Right lung (tissue), 5 donors: ENCODE results near the gene GABRG3. TPM values are rescaled to one million over a fixed set of nuclear protein-coding genes. Genes with fewer than 3 reads are reported as not detected.

Source experiments
- DNase-seq, 2 donors: peaks; one replicate each; pipeline ENCODE4 v3.0.0-alpha.2; 2013
- polyA plus RNA-seq, 5 donors: library from polyadenylated mRNA; unstranded; fragments of 120-200 nt; gene quantifications; one replicate each; pipeline versions ENCODE4 v1.2.1 to v1.2.3, GENCODE V29; 2013; ENCODE audit warnings: inconsistent platforms in 1 of 5, low replicate concordance in 1 of 5; ENCODE audit not compliant: insufficient read length in 5 of 5, insufficient read depth in 1 of 5

GABRG3 gene
- polyA plus RNA-seq, 5 donors, result 7.1 to 14.1 (median 10.2) TPM

DNA sequence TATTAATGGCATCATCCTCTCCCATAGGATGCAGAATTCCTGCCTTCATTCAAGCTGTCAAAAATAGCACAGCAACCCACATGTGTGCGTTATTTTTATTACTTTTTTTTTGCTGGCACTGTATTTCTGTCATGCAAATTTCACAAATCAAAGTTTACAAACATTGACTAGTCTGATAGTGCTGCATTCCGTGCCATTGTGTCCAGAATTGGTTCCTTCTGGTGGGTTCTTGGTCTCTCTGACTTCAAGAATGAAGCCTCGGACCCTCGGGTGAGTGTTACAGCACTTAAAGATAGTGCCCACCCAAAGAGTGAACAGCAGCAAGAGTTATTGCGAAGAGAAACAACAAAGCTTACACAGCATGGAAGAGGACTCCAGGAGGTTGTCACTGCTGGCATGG is 490.2 kb downstream of the GABRG3 start:
- no peak for DNase-seq

DNA sequence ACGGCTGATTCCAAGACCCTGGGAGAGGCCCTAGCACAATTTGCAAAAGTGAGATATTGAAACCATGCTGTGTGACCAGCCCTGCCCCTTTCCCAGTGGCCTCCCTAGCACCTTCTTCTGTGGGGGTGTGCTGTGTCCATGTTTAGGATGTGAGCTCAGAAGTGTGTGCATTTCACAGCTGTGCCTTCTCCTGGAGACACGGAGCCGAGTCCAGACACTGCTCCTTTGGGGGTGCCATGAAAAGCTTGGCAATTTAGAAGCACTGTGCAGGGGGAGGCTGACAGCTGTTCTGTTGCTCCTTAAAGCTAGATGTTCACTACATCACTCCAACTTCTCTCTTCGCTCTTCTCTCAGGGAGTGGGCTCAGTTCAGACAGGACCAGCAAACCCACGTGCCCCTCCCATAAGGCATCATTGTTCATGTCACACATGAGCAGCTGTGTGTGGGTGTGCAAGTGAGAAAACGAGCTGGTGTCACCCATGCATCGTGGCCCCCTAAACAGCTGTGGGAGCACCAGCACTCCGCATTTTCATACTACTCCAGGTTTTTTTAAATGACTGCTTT is 492.6 kb downstream of the GABRG3 start:
- DNase-seq, result no peak

DNA sequence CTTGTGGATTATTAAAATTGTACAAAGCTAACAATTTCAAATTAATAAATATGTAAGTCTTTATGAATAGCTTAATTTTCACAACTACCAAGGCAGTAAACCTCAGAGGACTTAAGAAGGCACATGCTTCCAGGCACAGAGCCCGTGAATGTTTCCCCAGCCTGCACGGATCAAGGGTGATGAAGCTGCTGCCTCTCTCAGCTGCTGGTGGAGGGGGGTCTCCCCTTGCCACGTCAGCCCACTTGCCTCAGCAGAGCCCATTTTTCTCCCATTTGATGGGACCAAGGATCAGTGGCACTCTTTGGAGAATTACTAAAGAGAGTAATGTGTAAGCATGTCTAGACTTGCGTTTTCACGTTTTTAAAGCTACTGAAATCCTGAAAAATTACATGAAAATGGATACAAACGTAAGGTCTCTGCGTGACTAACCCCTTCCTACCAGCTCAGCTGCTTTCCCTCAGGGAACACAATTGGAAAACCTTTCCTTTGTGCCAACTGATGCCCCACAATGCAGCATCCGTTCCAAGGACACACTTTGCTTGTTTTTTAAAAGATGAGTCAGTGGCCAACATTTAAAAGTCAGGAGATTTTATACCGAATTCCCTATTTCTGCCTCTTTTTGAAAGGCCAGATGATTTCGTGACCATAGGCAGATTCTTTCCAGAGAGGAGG is 494.1 kb downstream of the GABRG3 start:
- no peak for DNase-seq

DNA sequence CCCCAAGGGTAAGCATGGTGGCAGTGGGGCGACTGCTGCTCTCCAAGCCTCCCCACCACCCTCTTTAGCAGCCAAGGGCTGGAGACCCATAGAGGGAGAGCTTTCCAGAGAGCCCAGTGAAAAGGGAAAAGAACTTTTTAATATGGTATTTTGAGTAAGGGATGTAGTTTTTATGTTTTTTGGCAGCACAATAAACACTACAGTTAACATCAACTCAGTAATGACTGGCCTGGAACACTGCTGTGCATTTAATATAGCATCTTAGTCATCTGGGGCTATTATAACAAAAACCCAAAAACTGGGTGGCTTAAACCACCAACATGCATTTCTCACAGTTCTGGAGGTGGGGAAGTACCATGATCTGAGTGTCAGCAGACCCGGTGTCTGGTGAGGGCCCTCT is 495.8 kb downstream of the GABRG3 start:
- no peak for DNase-seq

DNA sequence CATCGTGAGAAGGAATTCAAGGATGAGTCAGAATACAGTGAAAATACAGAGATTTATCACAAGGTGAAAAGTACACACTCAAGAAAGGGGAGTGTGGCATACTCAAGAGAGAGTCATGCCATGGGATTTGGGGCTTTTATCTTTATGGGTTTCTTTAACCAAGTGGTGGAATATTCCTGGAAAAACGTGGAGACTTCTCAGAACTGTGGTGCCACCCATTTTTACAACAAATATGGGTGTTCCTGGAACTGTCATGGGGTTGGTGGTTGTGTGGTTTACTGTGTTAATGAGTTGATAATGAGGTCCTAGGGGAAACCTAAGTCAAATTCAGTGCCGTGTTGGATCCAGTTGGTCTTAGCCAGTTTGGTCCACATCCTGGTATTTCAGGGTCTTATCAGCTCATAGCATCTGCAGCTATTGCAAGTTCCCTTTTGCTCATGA is 497.2 kb downstream of the GABRG3 start:
- DNase-seq, result no peak

DNA sequence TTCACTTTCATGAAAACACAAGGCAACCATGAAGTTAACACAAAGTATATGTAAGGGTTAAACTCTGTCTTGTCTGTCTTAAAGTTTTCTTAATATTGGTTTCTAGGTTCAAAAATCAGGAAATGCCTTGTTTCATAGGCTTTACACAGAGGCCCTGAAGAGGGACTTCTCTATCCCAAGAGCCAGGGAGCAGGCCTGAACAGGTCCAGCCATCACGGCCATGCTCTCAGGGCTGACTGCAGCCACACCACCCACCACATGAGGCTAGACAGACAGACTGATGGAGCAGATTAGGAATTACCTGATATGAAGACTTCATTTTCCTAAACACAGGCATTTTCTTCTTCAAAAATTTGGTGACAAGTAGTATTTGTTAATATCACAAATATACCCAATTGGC is 502.9 kb downstream of the GABRG3 start:
- no peak for DNase-seq

DNA sequence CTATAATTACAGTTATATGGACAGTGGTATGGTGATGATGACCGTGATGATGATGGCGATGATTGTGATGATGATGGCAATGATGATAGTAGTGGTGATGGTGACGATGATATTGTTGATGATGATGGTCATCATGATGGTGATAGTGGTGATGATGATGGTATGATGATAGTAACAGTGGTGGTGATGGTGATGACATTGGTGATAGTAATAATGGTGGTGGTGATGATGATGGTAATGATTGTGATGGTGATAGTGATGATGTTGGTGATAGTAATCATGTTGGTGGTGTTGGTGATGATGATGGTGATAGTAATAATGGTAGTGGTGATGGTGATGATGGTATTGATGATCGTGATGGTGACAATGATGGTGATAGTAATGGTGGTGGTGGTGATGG is 504.4 kb downstream of the GABRG3 start:
- DNase-seq, result no peak

DNA sequence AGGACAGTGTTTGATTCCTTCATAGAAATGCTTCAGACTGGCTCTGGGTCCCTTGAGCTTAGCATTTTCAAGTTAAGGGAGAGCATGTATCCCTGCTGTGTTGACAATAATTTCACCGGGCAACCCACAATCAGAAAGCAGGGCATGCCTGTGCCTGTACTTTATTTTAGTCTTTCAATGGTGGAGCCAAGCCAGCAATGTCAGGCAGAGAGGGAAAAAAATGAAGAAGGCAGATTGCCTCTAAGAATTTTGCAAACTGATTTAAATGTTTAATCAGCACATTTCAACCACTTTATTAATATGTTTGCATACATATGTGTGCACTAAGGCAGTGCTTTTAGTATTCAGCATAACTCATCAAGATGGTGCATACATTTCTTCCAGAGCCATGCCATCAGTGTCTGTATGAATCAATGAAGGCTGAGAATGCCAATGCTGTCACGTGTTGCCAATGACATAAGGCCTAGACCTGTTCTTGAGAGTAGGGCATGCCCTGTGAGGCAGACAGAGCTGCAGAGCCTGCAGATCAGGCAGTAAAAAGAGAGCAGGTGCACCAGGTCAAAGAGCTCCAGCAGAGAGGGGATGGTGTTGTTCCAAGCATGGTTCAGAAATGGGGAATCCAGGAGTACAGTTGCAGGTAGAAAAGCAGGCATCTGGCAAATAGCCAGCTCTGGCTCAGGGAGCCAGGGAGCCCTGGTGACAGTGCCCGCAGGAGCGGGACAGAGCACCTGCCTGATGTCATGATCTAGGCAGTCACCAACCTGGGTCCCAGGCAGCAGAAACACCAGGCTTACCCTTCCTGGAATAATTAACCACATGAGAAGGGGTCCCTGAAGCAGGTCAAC is 508.5 kb downstream of the GABRG3 start:
- no peak for DNase-seq

DNA sequence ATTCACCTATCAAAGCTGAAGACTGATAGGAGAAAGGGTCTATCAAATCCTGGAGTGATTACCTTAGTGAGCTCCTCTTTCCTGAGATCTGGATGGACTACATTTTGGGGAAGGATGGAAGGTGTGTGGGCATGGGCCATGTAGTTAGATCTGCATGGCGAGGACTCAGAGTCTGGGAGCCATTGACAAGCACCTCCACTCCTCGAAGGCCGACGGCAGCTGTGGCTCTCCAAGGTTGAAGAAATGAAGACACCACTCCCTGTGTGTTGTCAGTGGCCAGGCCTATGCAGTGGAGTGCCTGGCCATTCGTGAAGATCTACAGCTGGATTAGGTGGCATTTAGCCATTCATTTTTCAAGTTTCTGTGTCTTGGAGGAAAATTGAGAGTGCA is 509.2 kb downstream of the GABRG3 start:
- no peak for DNase-seq

DNA sequence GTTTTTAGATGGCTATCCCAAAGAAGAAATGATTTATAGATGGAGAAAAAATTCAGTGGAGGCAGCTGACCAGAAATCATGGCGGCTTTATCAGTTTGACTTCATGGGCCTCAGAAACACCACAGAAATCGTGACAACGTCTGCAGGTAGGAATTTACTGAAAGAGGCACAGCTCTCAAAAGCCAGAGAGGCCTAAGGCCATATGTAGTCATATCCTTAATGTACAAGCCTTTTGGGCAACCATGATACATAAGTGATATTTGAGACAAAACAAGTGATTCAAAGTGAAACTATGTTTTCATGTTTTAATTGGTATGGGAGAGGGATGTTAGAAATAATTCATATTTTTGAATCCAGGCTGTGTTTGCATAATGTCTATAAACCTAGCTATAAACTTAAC is 509.7 kb downstream of the GABRG3 start:
- no peak for DNase-seq

DNA sequence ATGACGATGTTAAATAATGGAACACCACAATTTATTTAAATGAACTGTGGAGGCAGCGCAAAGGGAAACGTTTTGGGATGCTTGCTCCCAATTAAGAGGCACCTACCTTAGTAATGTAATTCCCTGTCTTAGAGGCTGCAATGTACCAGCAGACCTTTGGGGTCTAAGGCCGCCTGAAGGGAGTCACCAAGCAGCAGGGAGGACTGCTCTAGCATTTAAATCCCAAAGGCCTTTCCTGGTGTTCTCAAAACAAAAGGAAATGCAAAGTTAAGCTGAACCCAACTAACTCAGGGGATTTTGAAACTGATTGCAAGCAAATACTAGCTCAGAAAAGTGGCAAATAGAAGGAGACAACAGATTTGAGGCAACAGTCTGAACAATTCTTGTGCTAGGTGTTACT is 510.8 kb downstream of the GABRG3 start:
- DNase-seq, result no peak

DNA sequence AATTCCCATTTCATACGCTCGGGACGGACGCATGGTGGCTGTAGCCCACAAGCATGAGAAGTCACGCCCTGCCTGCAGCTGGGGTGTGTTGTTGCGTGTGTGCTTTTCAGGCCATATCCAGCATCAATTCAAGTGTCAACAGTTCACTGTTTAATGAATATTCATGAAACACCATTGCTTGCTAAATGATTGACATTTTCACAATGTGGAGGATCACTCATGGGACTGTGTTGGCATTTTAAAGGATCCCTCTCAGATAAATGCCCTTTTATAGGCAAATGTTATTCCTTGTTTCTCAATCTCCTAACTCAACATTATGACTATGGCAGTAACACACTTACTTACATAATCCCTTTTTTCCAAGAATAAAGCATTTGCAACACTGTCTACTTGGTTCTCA is 511.3 kb downstream of the GABRG3 start:
- DNase-seq, result no peak

DNA sequence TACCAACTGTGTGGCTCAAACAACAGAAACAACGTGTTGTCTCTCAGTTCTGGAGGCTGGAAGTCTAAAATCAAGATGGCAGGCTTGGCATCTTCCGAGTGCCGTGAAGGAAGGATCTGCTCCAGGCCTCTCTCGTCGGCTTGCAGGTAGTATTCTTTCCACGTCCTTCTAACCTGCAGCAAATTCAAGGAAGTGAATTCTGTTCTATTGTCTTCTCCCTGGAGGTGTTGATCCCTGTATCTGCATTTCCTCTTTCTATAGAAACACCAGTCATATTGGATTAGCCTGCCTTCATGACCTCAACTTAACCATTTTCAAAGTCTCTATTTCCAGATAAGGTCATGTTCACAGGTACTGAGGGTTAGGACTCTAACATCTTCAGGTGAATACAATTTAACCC is 512.1 kb downstream of the GABRG3 start:
- DNase-seq, result no peak

DNA sequence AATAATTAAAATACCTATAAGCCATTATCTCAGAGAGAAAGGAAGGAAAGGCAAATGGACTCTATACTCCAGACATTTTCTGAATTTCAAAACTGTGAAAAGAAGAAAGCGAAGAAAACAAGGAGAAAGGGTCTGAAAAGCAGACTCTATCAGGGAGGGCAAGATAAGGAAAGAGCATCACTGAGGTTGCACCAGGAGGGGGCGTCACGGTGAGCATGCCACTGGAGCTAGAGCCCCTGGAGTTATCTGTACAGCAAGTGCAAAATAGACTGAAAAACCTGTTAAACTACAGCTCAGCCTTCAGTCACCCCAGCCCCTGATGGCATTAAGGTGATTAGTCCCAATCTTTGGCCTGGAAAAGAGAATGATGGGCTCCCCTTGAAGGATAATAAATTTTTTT is 514.3 kb downstream of the GABRG3 start:
- DNase-seq, result no peak

DNA sequence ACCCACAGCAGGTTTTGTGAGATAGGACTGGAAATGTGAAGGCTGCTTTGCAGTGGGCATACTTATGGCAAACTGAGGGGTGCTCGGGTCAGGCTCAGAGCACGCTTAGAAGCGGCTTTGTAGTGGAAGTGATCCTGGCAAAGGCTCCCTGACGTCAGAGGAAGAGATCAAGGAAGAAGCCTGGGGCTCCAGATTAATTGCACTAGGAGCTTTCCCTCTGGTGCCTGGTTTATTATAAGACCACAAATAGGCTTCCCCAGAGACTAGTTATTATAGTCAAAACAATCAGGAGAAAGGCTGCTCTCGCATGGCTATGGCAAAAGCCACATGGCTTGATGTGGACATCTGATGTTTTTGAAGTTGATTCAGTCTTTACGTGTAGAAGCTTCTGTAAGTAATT is 515.1 kb downstream of the GABRG3 start:
- no peak for DNase-seq

DNA sequence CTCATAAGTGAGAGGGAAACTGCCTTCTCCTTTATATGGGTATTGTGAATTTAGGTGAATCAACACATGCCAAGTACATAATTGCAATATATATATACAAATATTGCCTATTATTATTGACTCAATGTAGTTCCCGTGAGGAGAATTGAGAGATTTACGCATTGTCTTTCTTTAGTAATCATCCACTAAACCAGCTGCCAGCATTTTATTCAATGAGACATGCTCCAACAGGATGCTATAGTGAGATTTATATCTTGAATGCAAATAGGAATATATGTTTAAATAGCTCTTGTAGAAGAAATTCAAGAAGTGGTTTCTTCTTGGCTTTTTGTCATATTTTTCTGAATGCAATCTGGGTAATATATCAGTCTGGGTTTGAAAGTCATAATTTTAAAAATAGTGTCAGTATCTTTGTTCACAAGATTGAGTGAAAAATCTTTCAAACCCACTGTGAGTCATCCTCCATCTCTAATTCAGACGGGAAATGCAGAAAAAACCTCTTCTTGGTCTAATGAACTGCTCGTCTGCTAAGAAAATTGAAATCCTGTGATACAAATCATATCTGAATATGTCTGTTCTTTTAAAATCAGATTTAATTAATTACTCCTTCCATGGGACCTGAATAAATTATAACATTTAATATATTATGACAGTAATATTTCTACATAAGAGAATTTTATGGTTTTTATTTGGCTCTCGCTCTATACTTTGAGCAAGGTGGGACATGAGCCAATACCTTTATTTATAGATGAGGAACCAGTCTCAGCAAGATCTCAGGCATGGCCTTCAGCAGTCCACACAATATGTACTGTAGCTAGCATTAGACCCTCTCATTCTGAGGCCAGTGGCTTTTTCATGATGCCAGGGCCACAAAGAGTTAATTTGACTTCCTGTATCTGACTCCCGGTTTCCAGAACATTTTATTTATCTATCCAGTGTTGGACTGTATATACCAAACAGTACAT is 516.0 kb downstream of the GABRG3 start:
- DNase-seq, result no peak

DNA sequence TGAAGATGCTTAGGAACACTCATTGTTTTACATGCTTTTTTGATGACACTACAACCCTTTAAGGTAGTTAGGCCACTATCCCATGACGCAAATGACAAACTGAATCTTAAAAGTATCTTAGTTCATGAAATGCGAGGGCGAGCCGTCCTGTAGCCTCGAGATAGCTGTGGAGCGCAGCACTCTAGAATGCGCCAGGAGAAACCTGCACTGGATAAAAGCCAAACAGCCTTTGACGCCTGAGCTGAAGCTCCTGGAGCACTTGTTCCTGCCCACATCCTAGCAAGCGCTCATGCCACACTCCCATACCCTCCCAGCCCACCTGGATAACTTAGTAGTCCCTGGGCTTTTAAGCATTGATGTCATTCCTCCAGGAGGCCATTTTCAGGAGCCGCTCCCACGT is 516.9 kb downstream of the GABRG3 start:
- DNase-seq, result no peak

DNA sequence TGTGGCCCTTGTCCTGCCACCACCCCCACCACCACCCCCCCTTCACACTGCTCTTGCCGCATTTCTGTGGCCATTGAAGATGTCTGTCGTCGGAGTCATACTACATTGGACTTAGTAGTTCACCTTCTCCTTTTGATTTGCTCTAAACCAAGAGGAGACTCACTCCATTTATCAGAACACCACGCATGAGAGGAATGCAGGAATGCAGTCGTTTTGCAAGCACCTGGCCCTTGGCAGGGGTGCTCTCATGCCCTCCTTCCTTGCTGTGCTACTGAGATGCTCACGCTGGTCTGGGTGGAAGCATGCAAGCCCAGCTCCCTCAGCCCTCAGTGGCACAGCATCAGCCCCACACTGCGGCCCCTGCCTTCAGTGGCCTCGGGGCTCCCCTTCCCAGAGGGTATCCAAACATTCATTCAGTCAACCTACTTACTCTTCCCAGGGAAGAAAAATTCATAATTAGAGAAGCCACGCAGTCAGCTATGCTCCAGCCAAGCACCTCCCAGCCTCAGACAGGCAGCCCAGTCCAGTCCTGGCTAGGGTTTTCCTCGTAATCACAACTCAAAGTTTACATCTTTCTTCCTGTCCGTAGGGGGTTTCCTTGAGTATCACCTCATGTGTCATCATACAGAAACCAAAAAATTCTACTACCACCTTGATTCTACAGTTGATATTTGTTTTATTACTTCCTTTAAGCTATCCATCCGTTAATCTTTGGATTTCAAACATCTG is 520.0 kb downstream of the GABRG3 start:
- DNase-seq, result peak in 1 of 2 donors; percentile 36

DNA sequence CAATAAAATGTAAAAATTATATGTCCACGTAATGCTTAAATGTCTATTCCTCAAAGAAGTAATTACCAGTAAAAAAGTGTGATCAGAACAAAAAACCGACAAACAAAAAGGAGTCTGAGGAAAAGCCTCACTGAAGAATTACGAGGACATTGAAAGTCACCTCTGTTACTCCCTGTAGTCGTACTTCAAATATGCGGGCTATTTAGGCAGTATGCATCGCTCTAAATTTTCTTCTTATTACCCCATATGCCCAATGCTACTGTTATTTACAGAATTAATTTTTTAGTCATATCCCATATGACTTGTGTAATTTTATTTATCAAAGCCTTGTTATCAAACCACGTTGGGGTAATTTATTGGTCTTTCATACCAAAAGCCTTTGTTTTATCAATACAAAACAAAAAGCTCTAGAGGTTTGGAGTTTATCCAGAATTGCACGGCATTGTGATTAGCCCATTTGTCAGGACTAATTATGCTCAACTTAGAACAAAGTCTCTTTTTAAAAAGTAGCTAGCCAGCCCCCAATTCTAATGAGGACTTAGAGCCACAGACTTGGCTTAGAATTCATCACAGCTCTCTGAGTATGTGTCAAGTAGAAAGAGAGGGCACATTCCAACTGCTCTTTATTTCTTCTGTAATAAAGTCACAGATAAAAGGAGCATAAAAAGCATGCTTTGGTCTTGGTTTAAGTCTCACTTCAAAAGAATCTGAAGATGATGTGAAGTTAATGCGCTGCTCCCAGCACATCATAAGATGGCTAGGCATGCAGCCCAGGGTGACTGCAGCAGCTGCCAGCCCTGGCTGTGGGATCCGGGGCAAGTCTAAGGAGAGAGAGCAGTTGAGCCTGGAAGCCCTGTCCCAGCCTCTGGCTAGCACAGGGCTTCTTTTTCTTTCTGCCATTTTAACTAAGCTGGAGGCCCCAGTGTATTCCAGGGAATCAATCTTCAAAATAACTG is 521.0 kb downstream of the GABRG3 start:
- DNase-seq, result peak; percentile 87 to 89

DNA sequence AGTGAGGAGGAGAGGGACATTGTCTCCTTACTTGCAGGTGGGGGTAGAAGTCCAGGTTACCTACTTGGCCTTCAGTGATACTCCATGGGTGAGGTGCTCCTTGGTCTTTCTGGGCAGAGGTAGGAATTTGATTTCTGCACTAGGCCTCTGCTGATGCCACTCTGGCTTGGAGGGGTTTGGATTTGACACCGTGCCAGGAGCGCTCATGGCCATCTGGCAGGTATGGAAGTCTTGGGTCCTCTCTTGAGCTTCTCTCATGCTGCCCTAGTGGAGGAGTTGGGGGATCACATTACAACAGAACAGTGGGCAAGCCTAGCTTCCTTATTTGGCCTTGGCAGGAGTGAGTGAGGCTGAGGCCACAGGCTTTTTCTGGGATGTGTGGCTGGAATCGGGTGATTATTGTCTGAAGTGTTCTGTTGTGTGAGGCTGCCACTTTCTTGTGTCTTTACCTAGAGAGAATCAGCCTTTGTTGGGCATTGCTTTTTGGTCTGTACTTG is 525.0 kb downstream of the GABRG3 start:
- no peak for DNase-seq
